ENCODE measurements around the gene TTC24. TPM values are rescaled to one million over a fixed set of nuclear protein-coding genes. Genes with fewer than 3 reads are reported as not detected.

The TTC24 gene
- polyA plus RNA-seq, 1 donor from 2014 or later, result not detected

DNA sequence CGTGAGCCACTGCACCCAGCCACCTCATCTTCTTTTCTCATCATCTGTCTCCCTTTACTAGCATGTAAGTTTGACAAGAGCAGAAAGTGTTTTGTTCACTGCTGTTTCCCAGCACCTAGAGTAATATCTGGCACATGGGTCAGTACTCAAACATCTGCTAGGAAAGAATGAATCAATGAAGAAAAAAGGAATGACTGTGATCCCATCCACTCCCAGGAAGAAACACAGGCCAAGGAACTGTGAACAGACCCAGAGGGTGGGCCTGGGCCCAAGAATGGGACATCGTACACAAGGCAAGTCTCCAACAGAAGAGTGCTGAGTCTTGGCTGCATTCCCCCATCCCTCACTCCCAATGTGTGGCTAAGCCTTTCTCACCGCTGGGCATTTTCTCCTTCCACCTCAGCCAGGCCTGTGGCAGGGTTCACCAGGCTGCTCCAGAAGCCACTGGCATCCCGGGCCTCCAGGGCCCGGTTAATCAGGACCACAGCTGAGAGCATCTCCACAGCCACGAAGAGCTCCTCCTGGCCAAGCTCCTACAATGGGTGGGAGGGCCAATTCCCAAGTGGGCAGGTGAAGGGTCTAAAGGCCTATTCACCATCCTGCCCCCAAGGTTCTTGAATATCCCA is 25.6 kb upstream of the TTC24 start:
- Histone ChIP-seq H3K27me3 (ENCODE audit: insufficient read depth, low read depth, low read length) (no peaks in the 10 kb centered on the region), H3K9me3 (ENCODE audit: low read length) (no peaks in the 10 kb centered on the region), H3K9ac (ENCODE audit: low read length) (no peak overlapping the region), H3K4me2 (ENCODE audit: low read length) (no peak overlapping the region), H3K27ac (ENCODE audit: low read length) (no peak overlapping the region), H3K36me3 (ENCODE audit: insufficient read depth, low read length) (no peaks in the 10 kb centered on the region), H3K4me3 (ENCODE audit: low read length) (no peak overlapping the region), H3F3A (ENCODE audit: insufficient read depth, low read length, poor library complexity, severe bottlenecking) (no peaks in the 10 kb centered on the region), H3K79me2 (replicated peaks; ENCODE audit: insufficient read depth, low read length) (no peaks in the 10 kb centered on the region), H3K9me2 (ENCODE audit: insufficient read depth, low read length) (no peaks in the 10 kb centered on the region), H2AFZ (ENCODE audit: low read depth, low read length) (no peak overlapping the region), H4K20me1 (ENCODE audit: insufficient read depth) (no peaks in the 10 kb centered on the region)
- TF ChIP-seq POLR2AphosphoS5 (IDR thresholded peaks at IDR 0.05), result no peak
- no peak for TF ChIP-seq SMC3 (conservative IDR thresholded peaks at IDR 0.05; ENCODE audit: poor library complexity)
- TF ChIP-seq, protein P1, sequence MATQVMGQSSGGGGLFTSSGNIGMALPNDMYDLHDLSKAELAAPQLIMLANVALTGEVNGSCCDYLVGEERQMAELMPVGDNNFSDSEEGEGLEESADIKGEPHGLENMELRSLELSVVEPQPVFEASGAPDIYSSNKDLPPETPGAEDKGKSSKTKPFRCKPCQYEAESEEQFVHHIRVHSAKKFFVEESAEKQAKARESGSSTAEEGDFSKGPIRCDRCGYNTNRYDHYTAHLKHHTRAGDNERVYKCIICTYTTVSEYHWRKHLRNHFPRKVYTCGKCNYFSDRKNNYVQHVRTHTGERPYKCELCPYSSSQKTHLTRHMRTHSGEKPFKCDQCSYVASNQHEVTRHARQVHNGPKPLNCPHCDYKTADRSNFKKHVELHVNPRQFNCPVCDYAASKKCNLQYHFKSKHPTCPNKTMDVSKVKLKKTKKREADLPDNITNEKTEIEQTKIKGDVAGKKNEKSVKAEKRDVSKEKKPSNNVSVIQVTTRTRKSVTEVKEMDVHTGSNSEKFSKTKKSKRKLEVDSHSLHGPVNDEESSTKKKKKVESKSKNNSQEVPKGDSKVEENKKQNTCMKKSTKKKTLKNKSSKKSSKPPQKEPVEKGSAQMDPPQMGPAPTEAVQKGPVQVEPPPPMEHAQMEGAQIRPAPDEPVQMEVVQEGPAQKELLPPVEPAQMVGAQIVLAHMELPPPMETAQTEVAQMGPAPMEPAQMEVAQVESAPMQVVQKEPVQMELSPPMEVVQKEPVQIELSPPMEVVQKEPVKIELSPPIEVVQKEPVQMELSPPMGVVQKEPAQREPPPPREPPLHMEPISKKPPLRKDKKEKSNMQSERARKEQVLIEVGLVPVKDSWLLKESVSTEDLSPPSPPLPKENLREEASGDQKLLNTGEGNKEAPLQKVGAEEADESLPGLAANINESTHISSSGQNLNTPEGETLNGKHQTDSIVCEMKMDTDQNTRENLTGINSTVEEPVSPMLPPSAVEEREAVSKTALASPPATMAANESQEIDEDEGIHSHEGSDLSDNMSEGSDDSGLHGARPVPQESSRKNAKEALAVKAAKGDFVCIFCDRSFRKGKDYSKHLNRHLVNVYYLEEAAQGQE (IDR thresholded peaks at IDR 0.05; ENCODE audit: borderline replicate concordance), result no peak
- TF ChIP-seq, protein P2, sequence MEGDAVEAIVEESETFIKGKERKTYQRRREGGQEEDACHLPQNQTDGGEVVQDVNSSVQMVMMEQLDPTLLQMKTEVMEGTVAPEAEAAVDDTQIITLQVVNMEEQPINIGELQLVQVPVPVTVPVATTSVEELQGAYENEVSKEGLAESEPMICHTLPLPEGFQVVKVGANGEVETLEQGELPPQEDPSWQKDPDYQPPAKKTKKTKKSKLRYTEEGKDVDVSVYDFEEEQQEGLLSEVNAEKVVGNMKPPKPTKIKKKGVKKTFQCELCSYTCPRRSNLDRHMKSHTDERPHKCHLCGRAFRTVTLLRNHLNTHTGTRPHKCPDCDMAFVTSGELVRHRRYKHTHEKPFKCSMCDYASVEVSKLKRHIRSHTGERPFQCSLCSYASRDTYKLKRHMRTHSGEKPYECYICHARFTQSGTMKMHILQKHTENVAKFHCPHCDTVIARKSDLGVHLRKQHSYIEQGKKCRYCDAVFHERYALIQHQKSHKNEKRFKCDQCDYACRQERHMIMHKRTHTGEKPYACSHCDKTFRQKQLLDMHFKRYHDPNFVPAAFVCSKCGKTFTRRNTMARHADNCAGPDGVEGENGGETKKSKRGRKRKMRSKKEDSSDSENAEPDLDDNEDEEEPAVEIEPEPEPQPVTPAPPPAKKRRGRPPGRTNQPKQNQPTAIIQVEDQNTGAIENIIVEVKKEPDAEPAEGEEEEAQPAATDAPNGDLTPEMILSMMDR (IDR thresholded peaks at IDR 0.05; ENCODE audit: poor library complexity, severe bottlenecking), result no peak
- TF ChIP-seq MXI1 (conservative IDR thresholded peaks at IDR 0.05; ENCODE audit: poor library complexity, severe bottlenecking), result no peak
- TF ChIP-seq EZH2 (IDR thresholded peaks at IDR 0.05; ENCODE audit: borderline replicate concordance, insufficient read depth, low read length, poor library complexity, severe bottlenecking), result no peak
- no peak for TF ChIP-seq EP300 (conservative IDR thresholded peaks at IDR 0.05; ENCODE audit: poor library complexity, severe bottlenecking)
- TF ChIP-seq TAF1 (IDR thresholded peaks at IDR 0.05; ENCODE audit: low read depth), result no peak
- TF ChIP-seq RAD21 (conservative IDR thresholded peaks at IDR 0.05), result no peak

DNA sequence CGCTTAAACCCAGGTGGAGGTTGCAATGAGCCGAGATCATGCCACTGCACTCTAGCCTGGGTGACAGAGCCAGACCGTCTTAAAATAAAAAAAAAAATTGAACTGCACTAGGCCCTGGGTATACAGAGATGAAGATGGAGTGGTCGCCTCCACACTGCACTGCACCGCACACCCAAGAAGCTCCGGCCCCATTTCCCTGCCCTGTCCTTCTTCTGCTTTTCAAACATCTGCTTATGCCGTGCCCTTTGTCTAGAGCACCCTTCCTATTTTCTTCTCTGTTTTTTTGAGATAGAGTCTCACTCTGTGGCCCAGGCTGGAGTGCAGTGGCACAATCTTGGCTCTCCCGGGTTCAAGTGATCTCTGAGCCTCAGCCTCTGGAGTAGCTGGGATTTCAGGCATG is 24.6 kb upstream of the TTC24 start:
- no peak overlapping the region for H2AFZ ChIP-seq (ENCODE audit: low read depth, low read length)
- H3K9me3 ChIP-seq (ENCODE audit: low read length), result no peaks in the 10 kb centered on the region
- H3K9ac ChIP-seq (ENCODE audit: low read length), result no peak overlapping the region
- no peaks in the 10 kb centered on the region for H3K36me3 ChIP-seq (ENCODE audit: insufficient read depth, low read length)
- no peak overlapping the region for H3K27ac ChIP-seq (ENCODE audit: low read length)
- H4K20me1 ChIP-seq (ENCODE audit: insufficient read depth), result no peaks in the 10 kb centered on the region
- no peaks in the 10 kb centered on the region for H3K79me2 ChIP-seq (replicated peaks; ENCODE audit: insufficient read depth, low read length)
- H3K9me2 ChIP-seq (ENCODE audit: insufficient read depth, low read length), result no peaks in the 10 kb centered on the region
- H3K4me2 ChIP-seq (ENCODE audit: low read length), result no peak overlapping the region
- no peaks in the 10 kb centered on the region for H3K27me3 ChIP-seq (ENCODE audit: insufficient read depth, low read depth, low read length)
- no peaks in the 10 kb centered on the region for H3F3A ChIP-seq (ENCODE audit: insufficient read depth, low read length, poor library complexity, severe bottlenecking)
- H3K4me3 ChIP-seq (ENCODE audit: low read length), result no peak overlapping the region
- TF ChIP-seq MXI1 (conservative IDR thresholded peaks at IDR 0.05; ENCODE audit: poor library complexity, severe bottlenecking) (no peak), EP300 (conservative IDR thresholded peaks at IDR 0.05; ENCODE audit: poor library complexity, severe bottlenecking) (no peak), EZH2 (IDR thresholded peaks at IDR 0.05; ENCODE audit: borderline replicate concordance, insufficient read depth, low read length, poor library complexity, severe bottlenecking) (no peak), SMC3 (conservative IDR thresholded peaks at IDR 0.05; ENCODE audit: poor library complexity) (no peak), RAD21 (conservative IDR thresholded peaks at IDR 0.05) (no peak), POLR2AphosphoS5 (IDR thresholded peaks at IDR 0.05) (no peak)
- TF ChIP-seq, protein P2 (IDR thresholded peaks at IDR 0.05; ENCODE audit: poor library complexity, severe bottlenecking), result no peak
- TF ChIP-seq, protein P1 (IDR thresholded peaks at IDR 0.05; ENCODE audit: borderline replicate concordance), result no peak

Data from neural cell (in vitro differentiated cells).